NCI-H2107 treated with DMSO at 0.1 percent for 48 hours (cell line): ENCODE measurements around the gene SMOC2.
"Not testable (repeated sequence)": the region's sequence is repeated elsewhere in the genome, so short reads cannot be mapped to it uniquely, and the experiment has no call there.

ENCODE experiments used
- DNase-seq: peaks from one replicate; lab custom pipeline; 2025; ENCODE audit not compliant: unreplicated experiment; lab: John Stamatoyannopoulos, UW

SMOC2 gene

DNA sequence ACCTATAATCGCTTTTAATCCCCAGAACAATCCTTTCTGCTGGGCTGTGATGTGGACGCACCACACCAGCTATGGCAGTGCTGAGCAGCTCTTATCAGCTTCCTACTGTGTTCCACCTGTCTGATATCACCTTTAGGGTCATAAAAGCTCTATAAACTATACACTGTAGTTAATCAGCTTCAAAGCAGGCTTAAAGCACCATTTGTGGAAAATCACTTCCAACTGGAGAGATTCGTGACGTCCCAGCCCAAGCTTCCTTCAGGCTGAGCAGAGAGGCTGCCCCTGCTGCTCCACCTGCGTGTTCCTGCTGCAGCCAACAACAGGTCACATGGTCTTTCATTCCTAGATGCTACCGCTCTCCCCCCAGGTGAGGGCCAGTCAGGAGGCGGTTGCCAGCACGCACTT is 156.5 kb downstream of the SMOC2 start:
- DNase-seq: no peak

DNA sequence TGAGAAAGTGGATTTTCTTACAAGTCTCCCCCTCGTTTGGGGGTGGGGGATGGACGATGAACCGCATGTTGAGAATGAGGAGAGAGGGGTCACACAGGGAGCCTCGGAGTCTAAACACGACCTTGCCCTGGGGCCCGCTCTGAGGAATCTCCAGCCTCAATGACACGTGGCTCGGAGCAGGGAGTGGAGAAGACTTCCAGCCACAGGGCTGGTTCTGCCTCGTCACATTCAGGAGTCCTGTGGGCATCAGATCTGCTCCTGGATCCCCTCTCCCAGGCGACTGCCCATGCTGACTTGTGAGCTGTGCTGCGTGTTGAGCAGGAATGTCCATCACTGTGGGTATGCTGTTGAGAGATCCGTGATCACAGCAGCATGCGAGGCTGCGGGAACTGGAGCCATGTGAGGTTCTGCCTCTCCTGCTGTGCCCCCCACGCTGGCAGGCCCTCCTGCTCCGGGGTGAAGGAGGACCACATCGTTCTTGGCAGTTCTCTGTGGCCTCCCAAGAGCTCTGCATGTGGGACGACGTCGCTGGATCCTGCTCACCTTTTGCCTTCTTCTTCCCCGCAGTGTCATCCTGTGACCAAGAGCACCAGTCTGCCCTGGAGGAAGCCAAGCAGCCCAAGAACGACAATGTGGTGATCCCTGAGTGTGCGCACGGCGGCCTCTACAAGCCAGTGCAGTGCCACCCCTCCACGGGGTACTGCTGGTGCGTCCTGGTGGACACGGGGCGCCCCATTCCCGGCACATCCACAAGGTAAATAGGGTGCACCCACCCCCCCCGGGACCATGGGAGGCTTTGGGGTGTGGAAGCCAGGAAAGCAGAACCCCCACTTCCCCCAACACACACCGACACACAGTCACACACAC is 157.5 kb downstream of the SMOC2 start:
- no peak for DNase-seq

DNA sequence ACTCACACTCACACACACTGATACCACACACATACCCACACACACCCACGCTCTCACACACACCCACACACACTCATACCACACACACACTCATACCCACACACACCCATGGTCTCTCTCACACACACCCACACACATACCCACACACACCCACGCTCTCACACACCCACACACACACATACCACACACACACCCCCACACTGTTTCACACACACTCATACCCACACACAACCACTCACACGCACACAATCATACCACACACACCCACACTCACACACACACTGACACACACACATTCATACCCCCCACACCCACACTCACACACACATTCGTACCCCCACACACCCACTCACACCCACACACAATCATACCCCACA is 158.1 kb downstream of the SMOC2 start:
- no peak for DNase-seq

DNA sequence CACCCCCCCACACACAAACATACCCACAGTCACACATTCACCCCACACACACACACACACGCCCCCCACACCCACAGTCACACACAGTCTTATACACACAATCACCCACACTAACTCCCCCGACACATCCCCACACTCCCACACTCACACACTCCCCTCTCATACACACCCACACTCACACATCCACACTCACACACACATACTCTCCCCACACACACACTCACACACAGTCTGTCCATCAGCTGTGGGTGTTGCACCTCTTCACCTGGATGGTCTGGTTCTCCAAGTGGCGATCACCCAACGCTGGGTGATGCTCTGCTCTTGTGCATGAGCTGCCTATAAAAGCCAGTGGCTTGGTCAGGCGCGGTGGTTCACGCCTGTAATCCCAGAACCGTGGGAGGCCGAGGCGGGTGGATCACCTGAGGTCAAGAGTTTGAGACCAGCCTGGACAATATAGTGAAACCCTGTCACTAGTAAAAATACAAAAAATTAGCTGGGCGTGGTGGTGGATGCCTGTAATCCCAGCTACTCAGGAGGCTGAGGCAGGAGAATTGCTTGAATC is 158.9 kb downstream of the SMOC2 start:
- no peak for DNase-seq

DNA sequence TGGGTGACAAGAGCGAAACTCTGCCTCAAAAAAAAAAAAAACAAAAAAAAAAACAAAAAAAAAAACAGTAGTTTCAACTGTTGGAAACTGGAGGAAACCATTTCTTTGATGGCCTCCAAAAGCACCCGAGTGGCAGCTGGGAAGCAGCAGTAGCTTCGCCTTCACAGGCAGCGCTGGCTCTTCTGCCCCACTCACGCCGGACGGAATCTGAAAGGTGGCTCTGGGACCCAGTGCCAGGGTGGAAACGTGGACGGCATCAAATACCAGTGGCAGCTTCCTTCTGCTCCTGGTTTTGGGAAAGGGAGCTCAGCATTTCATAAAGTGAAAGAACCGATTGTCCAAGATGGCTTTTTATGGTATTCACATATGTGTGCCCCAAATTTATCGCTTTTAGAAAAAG is 159.4 kb downstream of the SMOC2 start:
- DNase-seq: no peak

DNA sequence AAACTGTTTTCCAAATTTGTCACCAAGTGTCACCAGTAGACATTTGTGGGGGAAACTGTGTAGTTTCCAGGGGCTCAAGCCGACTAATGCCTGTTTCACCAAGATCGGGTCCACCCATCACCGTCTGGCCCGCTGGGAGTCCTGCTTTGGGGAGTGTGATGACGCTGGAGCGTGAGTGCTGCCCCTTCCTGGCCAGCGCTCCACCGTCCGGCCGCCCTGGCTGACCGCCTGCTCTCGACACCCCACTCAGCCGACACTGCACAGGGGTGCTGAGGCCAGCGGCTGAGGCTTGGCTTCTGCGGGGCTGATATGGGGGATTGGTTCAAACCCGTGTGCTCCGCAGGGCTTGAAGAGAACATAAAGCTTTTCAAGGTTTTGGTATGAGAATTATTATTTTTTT is 160.1 kb downstream of the SMOC2 start:
- DNase-seq: no peak

DNA sequence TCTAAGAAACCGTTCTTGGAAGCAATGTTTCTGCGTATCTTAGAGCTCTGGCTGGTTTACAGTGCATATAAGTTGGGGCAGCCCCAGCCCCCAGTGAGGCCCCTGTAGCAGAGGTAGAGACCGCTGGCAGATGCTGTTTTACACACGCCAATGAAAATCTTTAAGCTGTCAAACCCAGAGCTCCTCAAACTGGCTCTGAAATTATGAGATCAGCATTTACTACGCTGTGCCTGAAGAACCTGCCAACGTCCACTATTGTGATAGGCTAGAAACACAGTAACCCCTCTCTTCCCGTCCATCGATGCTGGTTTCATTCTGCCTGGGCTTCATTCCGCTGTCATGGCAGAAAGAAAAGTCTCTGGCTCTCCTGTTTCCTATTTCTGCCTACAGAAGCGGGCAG is 160.6 kb downstream of the SMOC2 start:
- no peak for DNase-seq

DNA sequence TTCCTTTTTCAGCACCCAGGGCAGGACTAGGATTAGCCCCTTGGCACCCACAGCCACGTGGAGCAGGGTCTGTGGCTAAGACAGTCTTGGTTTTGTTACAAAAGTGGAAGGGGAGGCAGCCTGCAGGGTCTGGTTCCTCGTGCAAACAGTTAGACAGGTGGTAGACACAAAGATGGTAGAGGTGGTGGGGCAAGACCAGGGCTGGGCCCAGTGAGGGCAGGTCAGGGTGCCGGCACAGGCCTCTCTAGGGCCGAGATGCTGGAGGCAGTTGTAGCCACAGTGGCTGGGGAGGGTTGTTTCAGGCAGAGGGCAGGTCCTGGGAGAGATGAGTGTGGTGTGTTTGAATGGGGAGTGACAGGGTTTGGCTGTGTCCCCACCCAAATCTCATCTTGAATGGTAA is 161.6 kb downstream of the SMOC2 start:
- no peak for DNase-seq

DNA sequence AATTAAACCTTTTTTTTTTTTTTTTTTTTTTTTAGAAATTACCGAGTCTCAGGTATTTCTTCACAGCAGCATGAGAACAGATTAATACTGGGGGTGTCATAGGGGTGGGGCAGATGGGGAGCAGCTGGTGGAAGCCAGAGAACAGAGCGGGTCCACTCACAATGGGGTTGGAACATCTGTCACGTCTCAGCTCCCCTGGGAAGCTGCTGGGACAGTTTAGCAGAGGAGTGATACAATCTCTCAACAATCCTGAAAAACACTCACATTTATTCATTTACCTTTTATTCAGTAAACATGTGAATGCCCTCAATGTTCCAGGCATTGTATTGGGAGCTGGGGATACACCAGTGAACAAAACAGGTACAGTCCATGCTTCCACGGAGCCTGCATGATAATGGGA is 162.2 kb downstream of the SMOC2 start:
- DNase-seq: no peak

DNA sequence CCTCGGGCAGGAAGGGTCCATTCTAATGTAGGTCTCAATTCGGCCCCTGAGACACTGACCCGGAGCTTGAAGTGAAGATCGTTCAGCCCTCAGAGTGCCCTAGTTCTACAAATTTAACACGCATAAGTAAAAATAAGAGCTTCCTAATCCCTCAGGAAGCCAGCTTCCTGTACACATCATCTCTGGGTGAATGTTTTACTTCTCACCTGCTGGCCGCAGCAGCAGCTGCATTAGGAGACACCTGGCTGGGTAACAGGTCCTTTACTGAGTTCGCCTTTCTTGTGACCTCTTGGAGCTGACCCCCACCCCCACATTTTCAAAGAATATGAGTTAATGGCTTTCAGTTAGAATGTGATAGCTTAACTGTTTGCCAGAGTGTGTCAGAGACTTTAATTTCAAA is 165.0 kb downstream of the SMOC2 start:
- no peak for DNase-seq

DNA sequence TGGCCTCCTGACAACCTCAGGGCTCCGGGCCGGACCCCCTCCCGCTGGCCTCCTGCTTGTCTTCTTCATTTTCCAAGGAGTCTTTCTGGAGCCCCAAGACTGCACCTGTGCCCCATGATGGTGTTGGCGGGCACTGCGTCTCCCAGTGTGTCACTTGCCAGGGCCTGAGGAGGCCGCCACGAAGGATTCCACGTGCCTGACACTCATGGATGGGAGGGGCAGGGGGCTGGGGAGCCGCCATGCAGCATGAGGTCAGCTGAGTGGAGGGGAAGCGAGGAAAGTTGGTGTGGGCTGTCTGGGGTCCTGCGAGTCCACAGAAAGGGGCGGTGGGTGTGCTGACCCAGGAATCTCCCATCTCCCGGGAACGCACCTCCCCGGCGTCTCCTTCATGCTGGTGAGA is 165.7 kb downstream of the SMOC2 start:
- DNase-seq: no peak

DNA sequence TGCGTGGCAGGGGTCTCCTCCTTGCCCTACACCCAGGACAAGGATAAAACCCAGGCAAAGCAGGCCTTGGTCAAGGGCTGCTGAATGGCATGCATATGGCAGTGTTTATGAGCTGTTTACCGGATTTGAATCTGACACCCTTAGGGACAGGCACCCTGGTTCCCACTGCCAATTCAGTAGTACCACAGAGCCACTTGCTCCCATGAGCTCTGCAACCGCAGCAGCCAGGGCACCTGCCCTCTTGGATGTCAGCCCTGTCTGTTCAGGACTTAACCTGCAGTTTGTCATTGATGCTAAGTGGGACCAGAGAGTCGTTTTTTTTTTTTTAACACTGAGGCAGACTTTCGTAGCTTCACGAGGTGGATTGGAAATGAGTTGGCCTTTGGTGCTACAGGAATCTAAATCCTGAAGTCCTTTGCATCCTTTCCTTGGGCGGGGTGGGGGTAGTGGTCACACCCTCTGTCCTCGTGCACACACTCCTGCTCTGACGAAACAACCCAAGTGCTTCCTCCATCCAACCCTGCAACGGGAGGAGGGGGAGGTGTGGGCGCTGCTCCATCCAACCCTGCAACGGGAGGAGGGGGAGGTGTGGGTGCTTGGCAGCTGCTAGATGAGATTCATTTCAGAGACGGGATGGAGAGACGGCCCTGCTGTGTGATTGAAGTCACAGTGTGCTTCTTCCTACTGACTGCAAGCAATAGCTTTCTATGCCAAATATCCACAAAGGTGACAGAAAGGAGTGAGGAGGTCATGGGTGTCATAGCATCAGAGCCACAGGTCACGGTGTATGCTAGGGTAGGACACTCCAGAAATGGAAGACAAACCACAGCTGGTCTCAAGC is 166.5 kb downstream of the SMOC2 start:
- peak; percentile 93 for DNase-seq

DNA sequence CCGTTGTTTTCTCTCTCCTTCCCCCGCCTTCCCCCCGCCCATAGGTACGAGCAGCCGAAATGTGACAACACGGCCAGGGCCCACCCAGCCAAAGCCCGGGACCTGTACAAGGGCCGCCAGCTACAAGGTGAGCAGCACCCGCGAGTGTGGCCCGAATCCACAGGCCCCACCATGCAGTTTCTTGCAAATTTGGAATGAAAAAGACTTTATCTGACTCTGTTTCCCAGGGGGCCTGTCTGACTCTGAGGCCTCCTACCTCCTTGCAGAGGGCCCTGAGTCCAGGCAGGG is 167.1 kb downstream of the SMOC2 start:
- no peak for DNase-seq

DNA sequence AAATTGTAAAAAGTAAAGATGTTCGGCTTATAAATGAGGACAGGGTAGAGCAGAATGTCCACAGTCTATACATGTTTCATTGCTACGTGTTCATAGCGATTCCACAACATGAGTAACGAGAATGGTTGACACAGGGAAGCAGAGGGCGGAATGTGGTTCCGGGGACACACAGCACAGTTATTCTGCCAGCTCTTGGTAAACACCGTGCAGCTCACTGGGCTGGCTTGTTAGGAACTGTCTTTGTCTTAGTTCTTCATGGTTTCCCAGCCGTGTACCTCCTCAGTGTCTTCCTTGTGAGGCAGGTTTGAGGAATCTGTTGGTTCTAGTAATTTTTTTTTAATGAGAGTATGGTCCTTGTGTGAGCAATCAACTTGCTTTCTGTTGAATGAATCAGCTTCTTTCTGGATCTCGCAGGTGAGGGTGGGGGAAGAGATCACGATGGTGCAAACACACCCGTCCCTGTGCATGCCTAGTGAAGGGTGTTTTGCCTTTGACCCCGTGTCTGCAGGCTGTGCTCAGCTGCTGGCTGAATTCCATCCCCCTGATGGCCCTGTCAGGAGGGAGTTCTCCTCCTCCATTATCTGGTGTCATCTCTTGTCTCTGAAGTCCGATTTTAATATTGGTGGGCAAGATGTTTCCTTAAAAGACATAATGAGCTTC is 168.2 kb downstream of the SMOC2 start:
- no peak for DNase-seq

DNA sequence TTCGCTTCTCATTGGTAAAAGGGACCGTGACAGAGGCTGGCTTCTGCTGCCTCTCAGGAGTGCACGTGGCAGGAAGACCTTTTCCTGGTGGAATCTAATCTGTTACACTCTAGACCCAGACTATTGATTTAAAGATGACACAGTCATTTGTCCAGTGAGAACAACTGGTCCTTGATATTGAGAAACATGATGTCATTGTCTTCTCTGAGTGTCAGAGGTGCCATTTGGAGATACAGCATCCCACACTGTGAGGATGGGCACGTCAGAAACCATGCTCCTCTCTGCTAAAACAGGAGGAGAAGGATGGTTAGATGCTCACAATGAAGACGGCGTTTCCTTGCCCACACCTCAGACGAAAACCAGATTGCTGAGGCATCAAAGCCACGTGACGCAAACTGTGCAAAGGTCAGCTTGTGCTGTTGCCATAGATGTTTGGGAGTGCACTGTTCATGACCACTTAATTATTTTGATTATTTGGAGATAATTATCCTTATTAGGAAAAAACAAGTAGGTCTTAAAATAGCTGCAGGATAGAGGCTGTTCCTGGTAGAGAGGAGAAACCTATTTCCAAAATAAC is 169.0 kb downstream of the SMOC2 start:
- DNase-seq: no peak

DNA sequence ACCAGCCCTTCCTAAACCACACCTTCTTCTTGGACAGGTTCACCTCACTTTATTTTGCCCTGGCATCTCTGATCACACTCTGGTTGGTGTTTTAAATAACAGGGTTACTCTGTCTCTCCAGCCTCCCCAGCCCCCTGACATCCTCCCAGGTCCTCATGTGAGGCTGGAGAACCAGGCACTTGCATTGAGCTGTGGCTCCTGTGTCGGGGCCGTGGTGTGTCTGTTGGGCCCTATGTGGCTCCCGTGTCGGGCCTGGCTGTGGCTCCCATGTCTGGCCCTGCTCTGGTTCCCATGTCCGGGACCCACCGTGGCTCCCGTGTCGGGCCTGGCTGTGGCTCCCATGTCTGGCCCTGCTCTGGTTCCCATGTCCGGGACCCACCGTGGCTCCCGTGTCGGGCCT is 170.0 kb downstream of the SMOC2 start:
- DNase-seq: not testable (repeated sequence)

DNA sequence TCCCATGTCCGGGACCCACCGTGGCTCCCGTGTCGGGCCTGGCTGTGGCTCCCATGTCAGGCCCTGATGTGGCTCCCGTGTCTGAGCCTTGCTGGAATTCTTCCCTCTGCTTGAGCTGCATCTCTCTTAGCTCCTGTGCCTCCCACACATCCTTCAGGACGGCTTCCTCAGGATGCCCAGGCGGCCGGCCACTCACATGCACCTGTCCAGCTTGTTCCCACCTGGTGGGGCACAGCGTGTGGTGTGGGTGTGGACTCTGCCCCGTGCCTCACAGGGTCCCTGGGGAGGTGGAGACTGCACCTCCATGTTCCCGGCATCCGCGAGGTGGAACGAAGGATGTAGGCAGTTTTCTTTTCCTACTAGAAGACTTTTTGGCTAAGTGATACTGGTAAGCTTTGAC is 170.7 kb downstream of the SMOC2 start:
- no peak for DNase-seq

DNA sequence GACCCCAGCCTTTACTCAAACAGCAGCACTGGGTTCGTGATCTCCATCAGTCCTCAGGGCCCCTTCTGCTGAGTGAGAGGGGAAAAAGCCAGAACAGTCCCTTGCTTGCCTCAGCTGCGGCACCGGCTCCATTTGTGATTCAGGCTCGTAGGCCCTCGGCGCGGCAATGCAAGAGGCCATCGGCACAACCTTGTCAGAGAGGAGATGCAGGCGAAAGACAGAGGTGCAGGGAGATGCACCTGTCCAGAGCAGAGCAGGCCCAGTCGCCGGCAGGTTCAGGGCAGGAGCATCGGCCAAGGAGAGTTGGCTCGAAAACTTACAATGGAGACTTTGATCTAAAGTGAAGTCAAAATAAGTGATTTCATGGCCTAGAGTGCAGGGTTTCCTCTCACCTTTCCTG is 171.6 kb downstream of the SMOC2 start:
- DNase-seq: no peak

DNA sequence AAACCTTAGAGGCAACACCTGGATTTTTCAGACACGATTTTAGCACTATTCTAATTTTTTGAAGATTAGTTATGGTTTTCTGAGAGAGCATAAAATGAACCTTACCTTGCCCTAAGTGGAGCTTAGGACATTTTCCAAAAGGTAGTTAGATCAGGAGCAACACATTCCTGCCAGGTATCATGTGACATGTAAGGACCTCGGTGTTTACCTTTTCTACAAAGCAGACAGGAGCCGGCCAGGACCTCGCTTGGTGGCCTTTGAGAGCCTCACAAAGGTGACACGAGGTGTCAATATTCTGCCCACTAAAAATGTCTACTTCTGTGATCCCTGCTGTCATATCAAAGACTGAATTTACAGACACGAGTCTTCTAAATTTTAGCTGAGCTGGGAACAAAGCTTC is 174.9 kb downstream of the SMOC2 start:
- DNase-seq: no peak

DNA sequence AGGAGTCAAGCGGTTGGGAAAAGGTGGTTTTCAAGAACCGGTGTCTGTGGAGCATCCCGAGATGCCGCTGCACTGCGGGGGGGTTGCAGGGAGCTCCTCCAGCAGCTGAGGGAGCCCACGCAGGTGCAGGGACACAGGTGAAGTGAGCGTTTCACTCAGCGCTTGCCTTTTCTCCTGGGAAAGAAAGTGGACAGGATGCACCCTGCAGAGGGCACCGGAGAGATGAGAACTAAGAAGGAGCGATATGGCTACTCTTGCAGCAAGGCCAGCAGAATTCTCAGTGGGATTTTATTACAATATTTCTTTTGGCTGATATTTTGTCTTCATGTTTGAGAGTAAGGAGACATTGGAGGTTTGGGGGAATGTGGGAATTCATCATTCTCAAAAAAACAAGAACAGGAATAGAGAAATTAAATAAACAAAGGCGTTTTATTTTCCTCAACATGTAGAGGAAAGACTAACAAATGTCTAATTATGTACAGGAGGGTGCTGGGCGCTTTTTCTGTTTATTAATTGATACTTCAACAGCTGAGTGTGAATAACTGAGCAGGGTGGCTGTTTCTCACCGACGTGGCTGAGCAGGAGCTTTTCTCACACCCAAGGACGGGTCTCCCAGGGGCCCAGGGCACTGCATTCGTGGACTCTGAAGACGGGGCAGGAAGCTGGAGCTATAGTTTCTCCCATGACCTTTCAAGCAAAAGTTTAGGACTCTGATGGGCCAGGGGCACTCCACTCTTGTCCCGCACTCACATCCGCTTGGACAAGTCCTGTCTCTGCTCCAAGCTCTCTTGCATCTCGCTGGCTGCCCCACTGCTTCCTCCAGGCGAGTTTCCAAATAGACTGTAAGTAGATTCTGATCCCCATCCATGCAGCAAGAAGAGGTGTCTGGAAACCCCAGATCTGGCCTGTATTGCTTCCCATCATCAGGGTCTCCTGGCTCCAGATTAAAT is 176.1 kb downstream of the SMOC2 start:
- DNase-seq: no peak
